WTC11 (cell line): ENCODE measurements around the gene FSTL3. TPM values are rescaled to one million over a fixed set of nuclear protein-coding genes. Genes with fewer than 3 reads are reported as not detected.
"Not testable (repeated sequence)": the region's sequence is repeated elsewhere in the genome, so short reads cannot be mapped to it uniquely, and the experiment has no call there.

Experiments used
- ATAC-seq: fragments of 200-7000 bp; cut with Tn5 transposase; 2 replicates; pipeline ENCODE4 v1.10.0; 2021; ENCODE audit warnings: mild to moderate bottlenecking, moderate library complexity
- CTCF ChIA-PET: fragments of 300-600 bp; sonication (Branson Sonifier 250); formaldehyde crosslinking; loops from one replicate; lab custom pipeline; 2021; ENCODE audit warnings: antibody characterized with exemption; lab: Charles Lee
- POLR2A ChIA-PET: fragments of 350-600 bp; sonication (Branson Sonifier 250); formaldehyde crosslinking; loops from one replicate; lab custom pipeline; 2021; ENCODE audit warnings: antibody characterized with exemption; lab: Charles Lee
- DNase-seq: peaks from one replicate; pipeline ENCODE4 v3.0.0; 2021; ENCODE audit warnings: low spot score
- H3K27ac Mint-ChIP-seq: 2 replicates; pipeline ENCODE4 v1.8.0; 2021; ENCODE audit warnings: mixed read lengths
- H3K27me3 Mint-ChIP-seq: 2 replicates; pipeline ENCODE4 v1.8.0; 2021; ENCODE audit warnings: low read depth, mild to moderate bottlenecking, moderate library complexity, mixed read lengths
- H3K36me3 Mint-ChIP-seq: 2 replicates; pipeline ENCODE4 v1.8.0; 2021; ENCODE audit warnings: mixed read lengths
- H3K4me1 Mint-ChIP-seq: 2 replicates; pipeline ENCODE4 v1.8.0; 2022; ENCODE audit warnings: mixed read lengths
- H3K4me3 Mint-ChIP-seq: 2 replicates; pipeline ENCODE4 v1.8.0; 2021; ENCODE audit warnings: mild to moderate bottlenecking, moderate library complexity, mixed read lengths
- H3K9me3 Mint-ChIP-seq: 2 replicates; pipeline ENCODE4 v1.8.0; 2021; ENCODE audit warnings: mixed read lengths
- ATF6 ChIP-seq: sonication (generic); formaldehyde crosslinking; IDR thresholded peaks from 2 replicates; pipeline ENCODE4 v1.8.1; 2023; ENCODE audit warnings: mild to moderate bottlenecking, missing genetic modification reagents
- CTCF ChIP-seq: fragments of 200-600 bp; IDR thresholded peaks from 2 replicates; pipeline ENCODE4 v1.8.0; 2022; ENCODE audit warnings: antibody characterized with exemption
- E2F1 ChIP-seq: sonication (generic); formaldehyde crosslinking; IDR thresholded peaks from 2 replicates; pipeline ENCODE4 v1.8.0; 2022; ENCODE audit warnings: mild to moderate bottlenecking, missing genetic modification reagents
- ERG ChIP-seq: fragments of 250-450 bp; sonication (Bioruptor Pico); IDR thresholded peaks from 2 replicates; pipeline ENCODE4 v1.8.0; 2021; ENCODE audit warnings: mild to moderate bottlenecking
- ETV6 ChIP-seq: sonication (generic); formaldehyde crosslinking; IDR thresholded peaks from 2 replicates; pipeline ENCODE4 v1.8.1; 2022; ENCODE audit warnings: mild to moderate bottlenecking, missing genetic modification reagents
- FOXK1 ChIP-seq: sonication (generic); formaldehyde crosslinking; IDR thresholded peaks from 2 replicates; pipeline ENCODE4 v1.8.0; 2022; ENCODE audit warnings: mild to moderate bottlenecking, moderate library complexity, missing genetic modification reagents
- JUN ChIP-seq: sonication (generic); formaldehyde crosslinking; IDR thresholded peaks from 2 replicates; pipeline ENCODE4 v1.8.0; 2023; ENCODE audit warnings: mild to moderate bottlenecking, missing genetic modification reagents
- MAX ChIP-seq: sonication (generic); formaldehyde crosslinking; IDR thresholded peaks from 2 replicates; pipeline ENCODE4 v1.8.0; 2022; ENCODE audit warnings: mild to moderate bottlenecking, missing genetic modification reagents
- MXD4 ChIP-seq: fragments of 250-450 bp; sonication (Bioruptor Pico); IDR thresholded peaks from 2 replicates; pipeline ENCODE4 v1.8.0; 2021; ENCODE audit warnings: mild to moderate bottlenecking, moderate library complexity, borderline replicate concordance
- NFE2L1 ChIP-seq: sonication (generic); formaldehyde crosslinking; IDR thresholded peaks from 2 replicates; pipeline ENCODE4 v1.8.1; 2023; ENCODE audit warnings: missing genetic modification reagents
- NFYB ChIP-seq: sonication (generic); formaldehyde crosslinking; conservative IDR thresholded peaks from 2 replicates; pipeline ENCODE4 v1.8.0; 2022; ENCODE audit warnings: low read depth, missing genetic modification reagents
- PRRX2 ChIP-seq: fragments of 250-450 bp; sonication (Bioruptor Pico); IDR thresholded peaks from 2 replicates; pipeline ENCODE4 v1.8.0; 2021; ENCODE audit warnings: mild to moderate bottlenecking
- ZNF121 ChIP-seq: sonication (generic); formaldehyde crosslinking; IDR thresholded peaks from 2 replicates; pipeline ENCODE4 v1.8.0; 2023; ENCODE audit warnings: missing genetic modification reagents
- ZNF416 ChIP-seq: fragments of 250-450 bp; sonication (Bioruptor Pico); IDR thresholded peaks from 2 replicates; pipeline ENCODE4 v1.9.0; 2021; ENCODE audit warnings: mild to moderate bottlenecking, inconsistent platforms
- total RNA-seq: library from RNA; stranded (reverse); gene quantifications from 3 replicates; pipeline ENCODE4 v1.2.3, GENCODE V29; 2021

Gene FSTL3
- total RNA-seq, 1 experiment from 2014 or later = 8.7 TPM

- POLR2A ChIA-PET = no interaction called here
- TF ChIP-seq NFYB (CRISPR knock-in tag) = no peak
- TF ChIP-seq ETV6 (CRISPR knock-in tag) = no peak
- TF ChIP-seq PRRX2 (CRISPR knock-in tag) = no peak
- TF ChIP-seq MXD4 (CRISPR knock-in tag) = no peak
- no peak for TF ChIP-seq ZNF416
- no peak for TF ChIP-seq ZNF121 (CRISPR knock-in tag)
- TF ChIP-seq E2F1 (CRISPR knock-in tag) = no peak
- TF ChIP-seq NFE2L1 (CRISPR knock-in tag) = no peak
- no peak for TF ChIP-seq MAX (CRISPR knock-in tag)
- TF ChIP-seq ATF6 (CRISPR knock-in tag) = no peak
- TF ChIP-seq ERG (CRISPR knock-in tag) = no peak
- no peak for TF ChIP-seq CTCF
- Mint-ChIP-seq H3K36me3 (no peaks in the 10 kb centered on the region), H3K4me3 (no peak overlapping the region), H3K9me3 (no peaks in the 10 kb centered on the region), H3K27ac (no peak overlapping the region), H3K27me3 (no peaks in the 10 kb centered on the region), H3K4me1 (no peaks in the 10 kb centered on the region)
- CTCF ChIA-PET = interaction anchor here (0.6 to 1.7 kb wide), 2 partner anchors 24 to 275 kb away, joined by 3 to 4 read pairs; no protein-coding TSS in a partner anchor
- DNase-seq = no peak
- no peak for ATAC-seq
Observed at GRCh38 chr19:728011-728410, 51.8 kb downstream of the FSTL3 start.

DNA sequence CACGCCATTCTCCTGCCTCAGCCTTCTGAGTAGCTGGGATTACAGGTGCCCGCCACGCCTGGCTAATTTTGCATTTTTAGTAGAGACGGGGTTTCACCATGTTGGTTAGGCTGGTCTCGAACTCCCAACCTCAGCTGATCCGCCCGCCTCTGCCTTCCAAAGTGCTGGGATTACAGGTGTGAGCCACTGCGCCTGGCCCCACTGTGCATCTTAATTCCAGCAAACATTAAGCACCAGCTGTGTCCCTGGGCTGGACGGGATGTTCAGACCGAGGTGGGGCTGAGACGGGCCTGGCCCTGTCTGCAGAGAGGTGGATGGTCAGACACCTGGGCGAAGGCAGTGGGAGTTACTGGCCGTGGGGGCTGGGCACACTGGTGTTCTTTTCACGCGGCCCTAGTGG lies 53.4 kb downstream of the FSTL3 start:
- H3K4me1 Mint-ChIP-seq, H3K27ac Mint-ChIP-seq, ATAC-seq, CTCF ChIA-PET, H3K9me3 Mint-ChIP-seq, H3K27me3 Mint-ChIP-seq, DNase-seq, POLR2A ChIA-PET, H3K4me3 Mint-ChIP-seq, H3K36me3 Mint-ChIP-seq: not testable (repeated sequence)

- ChIA-PET POLR2A (no interaction called here), CTCF (interaction anchor here (0.8 kb wide), 1 partner anchor 134 kb away, joined by 3 read pairs; no protein-coding TSS in a partner anchor)
- H3K27ac Mint-ChIP-seq = peak overlapping the region; percentile 41; the same call in 1 of the 2 replicates
- H3K27me3 Mint-ChIP-seq = no peaks in the 10 kb centered on the region
- H3K4me1 Mint-ChIP-seq = no peaks in the 10 kb centered on the region
- H3K4me3 Mint-ChIP-seq = no peak overlapping the region
- DNase-seq (no peak), ATAC-seq (no peak)
- TF ChIP-seq ATF6 (CRISPR knock-in tag) = no peak
- TF ChIP-seq FOXK1 (CRISPR knock-in tag) = no peak
- TF ChIP-seq JUN (CRISPR knock-in tag) = no peak
- H3K9me3 Mint-ChIP-seq = no peaks in the 10 kb centered on the region
- no peaks in the 10 kb centered on the region for H3K36me3 Mint-ChIP-seq
Observed at GRCh38 chr19:729965-730668, 53.9 kb downstream of the FSTL3 start.
